ACHN (cell line): Measurements from ENCODE around the gene CMIP.

Source experiments
- DNase-seq: peaks from one replicate; pipeline ENCODE4 v3.0.0-alpha.2; 2015
- in situ Hi-C: cut with HindIII; loops from 2 replicates; pipeline ENCODE4 v1.10.0; 2017; ENCODE audit warnings: low sequenced_read_pairs, low pct_ligation_motif_present, low pct_unique_long_range_greater_than_20kb

The CMIP gene

GRCh38 chr16:81629034-81629802 is 184.6 kb downstream of the CMIP start:
- DNase-seq = no peak
- in situ Hi-C loops = no loop called here

- DNase-seq = no peak
- in situ Hi-C loops = no loop called here
Observed at GRCh38 chr16:81629896-81630634, 185.5 kb downstream of the CMIP start.

GRCh38 chr16:81630635-81631031 is 186.0 kb downstream of the CMIP start:
- no peak for DNase-seq
- in situ Hi-C loops = no loop called here

GRCh38 chr16:81632392-81633146 is 188.0 kb downstream of the CMIP start:
- peak; percentile 52 for DNase-seq
- in situ Hi-C loops = no loop called here

GRCh38 chr16:81633147-81633619 is 188.6 kb downstream of the CMIP start:
- in situ Hi-C loops = no loop called here
- no peak for DNase-seq

GRCh38 chr16:81633680-81634379 is 189.2 kb downstream of the CMIP start:
- no peak for DNase-seq
- in situ Hi-C loops = no loop called here

GRCh38 chr16:81634380-81635062 is 189.9 kb downstream of the CMIP start:
- DNase-seq = no peak
- in situ Hi-C loops = no loop called here

GRCh38 chr16:81635063-81635937 is 190.7 kb downstream of the CMIP start:
- in situ Hi-C loops = no loop called here
- no peak for DNase-seq

GRCh38 chr16:81636298-81636993 is 191.8 kb downstream of the CMIP start:
- in situ Hi-C loops = no loop called here
- DNase-seq = no peak

- in situ Hi-C loops = no loop called here
- DNase-seq = no peak
Observed at GRCh38 chr16:81637336-81638235, 193.0 kb downstream of the CMIP start.

- in situ Hi-C loops = no loop called here
- no peak for DNase-seq
Observed at GRCh38 chr16:81638286-81638945, 193.8 kb downstream of the CMIP start.

- no peak for DNase-seq
- in situ Hi-C loops = no loop called here
Observed at GRCh38 chr16:81639348-81639747, 194.7 kb downstream of the CMIP start.

GRCh38 chr16:81639931-81640680 is 195.5 kb downstream of the CMIP start:
- in situ Hi-C loops = no loop called here
- no peak for DNase-seq

- in situ Hi-C loops = no loop called here
- no peak for DNase-seq
Observed at GRCh38 chr16:81640681-81641070, 196.1 kb downstream of the CMIP start.
